ENCODE measurements around the gene NUDT10.
"Not testable (repeated sequence)": the region's sequence is repeated elsewhere in the genome, so short reads cannot be mapped to it uniquely, and the experiment has no call there.

NUDT10 gene

GRCh38 chrX:51332188-51332942 is at the start of gene NUDT10:
NUDT10 (plus strand) TSS chrX:51332822; CDS start chrX:51332966, 144 bp downstream.
- DNase-seq = peak; percentile 7

- DNase-seq = no peak
Observed at GRCh38 chrX:51292421-51292820, 40.2 kb upstream of the NUDT10 start.

GRCh38 chrX:51296138-51296537 is 36.5 kb upstream of the NUDT10 start:
- no peak for DNase-seq

GRCh38 chrX:51316271-51316670 is 16.4 kb upstream of the NUDT10 start:
- no peak for DNase-seq

- DNase-seq = not testable (repeated sequence)
Observed at GRCh38 chrX:51332943-51333785, 542 bp downstream of the NUDT10 start.

- no peak for DNase-seq
Observed at GRCh38 chrX:51334276-51334675, 1.7 kb downstream of the NUDT10 start.

- no peak for DNase-seq
Observed at GRCh38 chrX:51336584-51336983, 4.0 kb downstream of the NUDT10 start.

- no peak for DNase-seq
Observed at GRCh38 chrX:51361251-51361650, 28.6 kb downstream of the NUDT10 start.

- DNase-seq = no peak
Observed at GRCh38 chrX:51376672-51377071, 44.0 kb downstream of the NUDT10 start.

All from activated CD4-positive, alpha-beta T cell treated with anti-CD3 and anti-CD28 coated beads for 1 hour (primary cell).